Gastrocnemius medialis (tissue), 4 donors: ENCODE measurements around the gene RAB2B.

Experiments used
- POLR2A ChIP-seq, 2 donors: fragments of 450-650 bp; IDR thresholded peaks; one replicate each; pipeline ENCODE4 v1.6.1; 2017; ENCODE audit warnings: antibody characterized with exemption in 2 of 2, mild to moderate bottlenecking in 2 of 2, moderate library complexity in 2 of 2
- TF ChIP-seq, protein P1 (sequence below), 5 experiments: fragments of 450-650 bp in 3 of 5; fragments of 200-600 bp in 2 of 5; sonication (generic) in 2 of 5; IDR thresholded peaks in 4 of 5; conservative IDR thresholded peaks in 1 of 5; 1 replicate in 4 of 5; 2 replicates in 1 of 5; pipeline ENCODE4 v1.5.1; 2016 to 2019; ENCODE audit warnings: antibody characterized with exemption in 5 of 5, mild to moderate bottlenecking in 3 of 5, moderate library complexity in 3 of 5

- TF ChIP-seq, protein P1, sequence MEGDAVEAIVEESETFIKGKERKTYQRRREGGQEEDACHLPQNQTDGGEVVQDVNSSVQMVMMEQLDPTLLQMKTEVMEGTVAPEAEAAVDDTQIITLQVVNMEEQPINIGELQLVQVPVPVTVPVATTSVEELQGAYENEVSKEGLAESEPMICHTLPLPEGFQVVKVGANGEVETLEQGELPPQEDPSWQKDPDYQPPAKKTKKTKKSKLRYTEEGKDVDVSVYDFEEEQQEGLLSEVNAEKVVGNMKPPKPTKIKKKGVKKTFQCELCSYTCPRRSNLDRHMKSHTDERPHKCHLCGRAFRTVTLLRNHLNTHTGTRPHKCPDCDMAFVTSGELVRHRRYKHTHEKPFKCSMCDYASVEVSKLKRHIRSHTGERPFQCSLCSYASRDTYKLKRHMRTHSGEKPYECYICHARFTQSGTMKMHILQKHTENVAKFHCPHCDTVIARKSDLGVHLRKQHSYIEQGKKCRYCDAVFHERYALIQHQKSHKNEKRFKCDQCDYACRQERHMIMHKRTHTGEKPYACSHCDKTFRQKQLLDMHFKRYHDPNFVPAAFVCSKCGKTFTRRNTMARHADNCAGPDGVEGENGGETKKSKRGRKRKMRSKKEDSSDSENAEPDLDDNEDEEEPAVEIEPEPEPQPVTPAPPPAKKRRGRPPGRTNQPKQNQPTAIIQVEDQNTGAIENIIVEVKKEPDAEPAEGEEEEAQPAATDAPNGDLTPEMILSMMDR (IDR thresholded peaks at IDR 0.05 in 4 of 5, conservative IDR thresholded peaks at IDR 0.05 in 1 of 5), result no peak
- no peak for TF ChIP-seq POLR2A (IDR thresholded peaks at IDR 0.05)
Measured at GRCh38 chr14:21509432-21510143, 32.8 kb upstream of the RAB2B start.
